ENCODE data around the gene CSMD2. TPM values are rescaled to one million over a fixed set of nuclear protein-coding genes. Genes with fewer than 3 reads are reported as not detected.
"Not testable (repeated sequence)": the region's sequence is repeated elsewhere in the genome, so short reads cannot be mapped to it uniquely, and the experiment has no call there.

CSMD2 gene
- total RNA-seq, 1 donor from 2014 or later: 0.08 TPM

- ATAC-seq: no peak
Observed at GRCh38 chr1:34052565-34052964, 112.5 kb downstream of the CSMD2 start.

- no peak for ATAC-seq
Observed at GRCh38 chr1:34050709-34051485, 114.1 kb downstream of the CSMD2 start.

GRCh38 chr1:34049994-34050393 is 115.0 kb downstream of the CSMD2 start:
- ATAC-seq: no peak

GRCh38 chr1:34049477-34049876 is 115.6 kb downstream of the CSMD2 start:
- ATAC-seq: no peak

- no peak for ATAC-seq
Observed at GRCh38 chr1:34037856-34038255, 127.2 kb downstream of the CSMD2 start.

GRCh38 chr1:34037109-34037508 is 127.9 kb downstream of the CSMD2 start:
- no peak for ATAC-seq

- ATAC-seq: no peak
Observed at GRCh38 chr1:34034036-34034435, 131.0 kb downstream of the CSMD2 start.

- no peak for ATAC-seq
Observed at GRCh38 chr1:34029954-34030353, 135.1 kb downstream of the CSMD2 start.

- no peak for ATAC-seq
Observed at GRCh38 chr1:34029515-34029914, 135.5 kb downstream of the CSMD2 start.

GRCh38 chr1:34028381-34029055 is 136.5 kb downstream of the CSMD2 start:
- ATAC-seq: no peak

- no peak for ATAC-seq
Observed at GRCh38 chr1:34025675-34026074, 139.4 kb downstream of the CSMD2 start.

GRCh38 chr1:34024485-34024884 is 140.5 kb downstream of the CSMD2 start:
- no peak for ATAC-seq

- ATAC-seq: no peak
Observed at GRCh38 chr1:34019741-34020552, 145.1 kb downstream of the CSMD2 start.

- ATAC-seq: no peak
Observed at GRCh38 chr1:34018285-34018684, 146.7 kb downstream of the CSMD2 start.

GRCh38 chr1:34016281-34016680 is 148.7 kb downstream of the CSMD2 start:
- not testable (repeated sequence) for ATAC-seq

- ATAC-seq: no peak
Observed at GRCh38 chr1:34013958-34014737, 150.9 kb downstream of the CSMD2 start.

GRCh38 chr1:34013136-34013535 is 151.9 kb downstream of the CSMD2 start:
- ATAC-seq: no peak

- no peak for ATAC-seq
Observed at GRCh38 chr1:34009340-34009985, 155.6 kb downstream of the CSMD2 start.

- ATAC-seq: no peak
Observed at GRCh38 chr1:34007760-34008159, 157.3 kb downstream of the CSMD2 start.

GRCh38 chr1:34005309-34005708 is 159.7 kb downstream of the CSMD2 start:
- no peak for ATAC-seq

GRCh38 chr1:34002810-34003209 is 162.2 kb downstream of the CSMD2 start:
- no peak for ATAC-seq
